HepG2 (cell line): ENCODE measurements around the gene ODAD4. TPM values are rescaled to one million over a fixed set of nuclear protein-coding genes. Genes with fewer than 3 reads are reported as not detected.

Experiments used
- CAMTA2 ChIP-seq: sonication (generic); formaldehyde crosslinking; IDR thresholded peaks from 2 replicates; pipeline ENCODE4 v1.4.0; 2020; ENCODE audit warnings: mild to moderate bottlenecking, missing genetic modification reagents, borderline replicate concordance
- EEA1 ChIP-seq: sonication (generic); formaldehyde crosslinking; IDR thresholded peaks from 2 replicates; pipeline ENCODE4 v1.5.1; 2020; ENCODE audit warnings: mild to moderate bottlenecking, missing genetic modification reagents, borderline replicate concordance
- EED ChIP-seq: sonication (generic); formaldehyde crosslinking; IDR thresholded peaks from 2 replicates; pipeline ENCODE4 v1.5.0; 2020; ENCODE audit warnings: mild to moderate bottlenecking, missing genetic modification reagents
- EZH2 ChIP-seq: conservative IDR thresholded peaks from 2 replicates; pipeline ENCODE4 v1.6.1; 2012; ENCODE audit warnings: mild to moderate bottlenecking, low read depth, low read length, moderate library complexity
- GTF3A ChIP-seq: sonication (generic); formaldehyde crosslinking; conservative IDR thresholded peaks from 2 replicates; pipeline ENCODE4 v1.4.0; 2020; ENCODE audit warnings: mild to moderate bottlenecking, missing genetic modification reagents
- HIVEP1 ChIP-seq: sonication (generic); formaldehyde crosslinking; IDR thresholded peaks from 2 replicates; pipeline ENCODE4 v1.4.0; 2020; ENCODE audit warnings: mild to moderate bottlenecking, missing genetic modification reagents
- HOXA7 ChIP-seq: sonication (generic); formaldehyde crosslinking; IDR thresholded peaks from 2 replicates; pipeline ENCODE4 v1.8.1; 2022; ENCODE audit warnings: mild to moderate bottlenecking, missing genetic modification reagents, moderate library complexity
- JUN ChIP-seq: sonication (generic); formaldehyde crosslinking; IDR thresholded peaks from 2 replicates; pipeline ENCODE4 v1.4.0; 2020; ENCODE audit warnings: mild to moderate bottlenecking, missing genetic modification reagents
- JUNB ChIP-seq: sonication (generic); formaldehyde crosslinking; IDR thresholded peaks from 2 replicates; pipeline ENCODE4 v1.8.0; 2022; ENCODE audit warnings: missing genetic modification reagents, mild to moderate bottlenecking, borderline replicate concordance
- KAT7 ChIP-seq: IDR thresholded peaks from 2 replicates; pipeline ENCODE4 v1.6.1; 2018; ENCODE audit warnings: borderline replicate concordance, missing compliant biosample characterization
- KLF13 ChIP-seq: sonication (generic); formaldehyde crosslinking; IDR thresholded peaks from 2 replicates; pipeline ENCODE4 v1.4.0; 2020; ENCODE audit warnings: mild to moderate bottlenecking, missing genetic modification reagents
- MTF2 ChIP-seq: sonication (generic); formaldehyde crosslinking; IDR thresholded peaks from 2 replicates; pipeline ENCODE4 v1.5.0; 2020; ENCODE audit warnings: missing genetic modification reagents, borderline replicate concordance
- NFKBIZ ChIP-seq: IDR thresholded peaks from 2 replicates; pipeline ENCODE4 v1.6.1; 2018; ENCODE audit warnings: missing genetic modification reagents, missing compliant biosample characterization
- PHF8 ChIP-seq: sonication (generic); formaldehyde crosslinking; IDR thresholded peaks from 2 replicates; pipeline ENCODE4 v1.5.0; 2020; ENCODE audit warnings: missing genetic modification reagents
- TBX3 ChIP-seq: fragments of 450-650 bp; IDR thresholded peaks from 2 replicates; pipeline ENCODE4 v1.6.1; 2017; ENCODE audit warnings: antibody characterized with exemption, mild to moderate bottlenecking, inconsistent platforms, borderline replicate concordance
- ZNF10 ChIP-seq: sonication (generic); formaldehyde crosslinking; IDR thresholded peaks from 2 replicates; pipeline ENCODE4 v1.4.0; 2020; ENCODE audit warnings: mild to moderate bottlenecking, low read depth, missing genetic modification reagents, borderline replicate concordance
- ZNF138 ChIP-seq: sonication (generic); formaldehyde crosslinking; IDR thresholded peaks from 2 replicates; pipeline ENCODE4 v1.5.0; 2020; ENCODE audit warnings: mild to moderate bottlenecking, low read depth, missing genetic modification reagents
- ZNF260 ChIP-seq: sonication (generic); formaldehyde crosslinking; IDR thresholded peaks from 2 replicates; pipeline ENCODE4 v1.4.0; 2020; ENCODE audit warnings: missing genetic modification reagents, low read depth, mild to moderate bottlenecking, borderline replicate concordance
- ZNF451 ChIP-seq: sonication (generic); formaldehyde crosslinking; IDR thresholded peaks from 2 replicates; pipeline ENCODE4 v1.5.0; 2020; ENCODE audit warnings: mild to moderate bottlenecking, missing genetic modification reagents
- ZNF558 ChIP-seq: sonication (generic); formaldehyde crosslinking; IDR thresholded peaks from 2 replicates; pipeline ENCODE4 v1.9.0; 2022; ENCODE audit warnings: mild to moderate bottlenecking, missing genetic modification reagents, borderline replicate concordance
- polyA plus RNA-seq, 8 experiments: library from polyadenylated mRNA; depleted of rRNA in 3 of 8; stranded (reverse) in 7 of 8; unstranded in 1 of 8; fragments of >200 nt; fragmentation: Illumina TruSeq in 4 of 8; extraction: Trizol in 4 of 8; gene quantifications; 2 replicates each; pipeline versions ENCODE4 v1.2.1 to v1.2.3, GENCODE V29; 2011 to 2016; ENCODE audit warnings: low read depth in 4 of 8, missing spikeins in 1 of 8, mixed read lengths in 1 of 8; ENCODE audit not compliant: insufficient read depth in 1 of 8
- total RNA-seq, 5 experiments: library from RNA; depleted of rRNA; stranded (reverse); fragments of >200 nt; fragmentation: Illumina TruSeq; extraction: Trizol; gene quantifications; 2 replicates each; pipeline ENCODE4 v1.2.3, GENCODE V29; 2016; ENCODE audit warnings: low read depth in 1 of 5
- TF ChIP-seq, protein P1 (sequence below): sonication (generic); formaldehyde crosslinking; IDR thresholded peaks from 2 replicates; pipeline ENCODE4 v1.4.0; 2020; ENCODE audit warnings: missing genetic modification reagents
- TF ChIP-seq, protein P2 (sequence below): sonication (generic); formaldehyde crosslinking; IDR thresholded peaks from 2 replicates; pipeline ENCODE4 v1.4.0; 2020; ENCODE audit warnings: mild to moderate bottlenecking, missing genetic modification reagents

The ODAD4 gene
- total and polyA plus RNA-seq, 2 of the 13 experiments (the other 11 are each of a cell fraction or from before 2014, with no cell fraction given) = 0.48 to 0.53 TPM

DNA sequence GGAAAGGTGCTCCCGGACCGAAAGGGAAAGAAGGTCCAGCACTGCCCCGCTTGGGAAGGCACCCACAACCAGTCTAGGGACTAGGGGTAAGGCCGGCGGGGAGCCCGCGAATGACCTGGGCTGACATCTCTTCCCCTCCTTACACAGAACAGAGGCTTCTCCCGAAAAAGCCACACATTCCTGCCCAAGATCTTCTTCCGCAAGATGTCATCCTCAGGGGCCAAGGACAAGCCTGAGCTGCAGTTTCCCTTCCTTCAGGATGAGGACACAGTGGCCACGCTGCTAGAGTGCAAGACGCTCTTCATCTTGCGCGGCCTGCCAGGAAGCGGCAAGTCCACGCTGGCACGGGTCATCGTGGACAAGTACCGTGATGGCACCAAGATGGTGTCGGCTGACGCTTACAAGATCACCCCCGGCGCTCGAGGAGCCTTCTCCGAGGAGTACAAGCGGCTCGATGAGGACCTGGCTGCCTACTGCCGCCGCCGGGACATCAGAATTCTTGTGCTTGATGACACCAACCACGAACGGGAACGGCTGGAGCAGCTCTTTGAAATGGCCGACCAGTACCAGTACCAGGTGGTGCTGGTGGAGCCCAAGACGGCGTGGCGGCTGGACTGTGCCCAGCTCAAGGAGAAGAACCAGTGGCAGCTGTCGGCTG, 37.6 kb downstream of the ODAD4 start (continued):
- TF ChIP-seq GTF3A (CRISPR knock-in tag) (no peak), PHF8 (no peak), ZNF451 (CRISPR knock-in tag) (no peak), NFKBIZ (no peak), HOXA7 (CRISPR knock-in tag) (no peak), ZNF10 (CRISPR knock-in tag) (no peak), CAMTA2 (CRISPR knock-in tag) (no peak), ZNF558 (CRISPR knock-in tag) (no peak), MTF2 (CRISPR knock-in tag) (no peak), ZNF260 (no peak), TBX3 (no peak), JUN (CRISPR knock-in tag) (no peak), EED (CRISPR knock-in tag) (no peak), HIVEP1 (CRISPR knock-in tag) (0 out of 2 replicates have a peak, but pooled peaks have one; percentile 13), JUNB (CRISPR knock-in tag) (no peak), EEA1 (CRISPR knock-in tag) (no peak), KLF13 (CRISPR knock-in tag) (0 out of 2 replicates have a peak, but pooled peaks have one; percentile 32), EZH2 (no peak), KAT7 (CRISPR knock-in tag) (no peak), ZNF138 (CRISPR knock-in tag) (no peak)
- TF ChIP-seq, protein P1, sequence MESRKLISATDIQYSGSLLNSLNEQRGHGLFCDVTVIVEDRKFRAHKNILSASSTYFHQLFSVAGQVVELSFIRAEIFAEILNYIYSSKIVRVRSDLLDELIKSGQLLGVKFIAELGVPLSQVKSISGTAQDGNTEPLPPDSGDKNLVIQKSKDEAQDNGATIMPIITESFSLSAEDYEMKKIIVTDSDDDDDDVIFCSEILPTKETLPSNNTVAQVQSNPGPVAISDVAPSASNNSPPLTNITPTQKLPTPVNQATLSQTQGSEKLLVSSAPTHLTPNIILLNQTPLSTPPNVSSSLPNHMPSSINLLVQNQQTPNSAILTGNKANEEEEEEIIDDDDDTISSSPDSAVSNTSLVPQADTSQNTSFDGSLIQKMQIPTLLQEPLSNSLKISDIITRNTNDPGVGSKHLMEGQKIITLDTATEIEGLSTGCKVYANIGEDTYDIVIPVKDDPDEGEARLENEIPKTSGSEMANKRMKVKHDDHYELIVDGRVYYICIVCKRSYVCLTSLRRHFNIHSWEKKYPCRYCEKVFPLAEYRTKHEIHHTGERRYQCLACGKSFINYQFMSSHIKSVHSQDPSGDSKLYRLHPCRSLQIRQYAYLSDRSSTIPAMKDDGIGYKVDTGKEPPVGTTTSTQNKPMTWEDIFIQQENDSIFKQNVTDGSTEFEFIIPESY = peak; percentile 38; the same call in 1 of the 2 replicates
- TF ChIP-seq, protein P2, sequence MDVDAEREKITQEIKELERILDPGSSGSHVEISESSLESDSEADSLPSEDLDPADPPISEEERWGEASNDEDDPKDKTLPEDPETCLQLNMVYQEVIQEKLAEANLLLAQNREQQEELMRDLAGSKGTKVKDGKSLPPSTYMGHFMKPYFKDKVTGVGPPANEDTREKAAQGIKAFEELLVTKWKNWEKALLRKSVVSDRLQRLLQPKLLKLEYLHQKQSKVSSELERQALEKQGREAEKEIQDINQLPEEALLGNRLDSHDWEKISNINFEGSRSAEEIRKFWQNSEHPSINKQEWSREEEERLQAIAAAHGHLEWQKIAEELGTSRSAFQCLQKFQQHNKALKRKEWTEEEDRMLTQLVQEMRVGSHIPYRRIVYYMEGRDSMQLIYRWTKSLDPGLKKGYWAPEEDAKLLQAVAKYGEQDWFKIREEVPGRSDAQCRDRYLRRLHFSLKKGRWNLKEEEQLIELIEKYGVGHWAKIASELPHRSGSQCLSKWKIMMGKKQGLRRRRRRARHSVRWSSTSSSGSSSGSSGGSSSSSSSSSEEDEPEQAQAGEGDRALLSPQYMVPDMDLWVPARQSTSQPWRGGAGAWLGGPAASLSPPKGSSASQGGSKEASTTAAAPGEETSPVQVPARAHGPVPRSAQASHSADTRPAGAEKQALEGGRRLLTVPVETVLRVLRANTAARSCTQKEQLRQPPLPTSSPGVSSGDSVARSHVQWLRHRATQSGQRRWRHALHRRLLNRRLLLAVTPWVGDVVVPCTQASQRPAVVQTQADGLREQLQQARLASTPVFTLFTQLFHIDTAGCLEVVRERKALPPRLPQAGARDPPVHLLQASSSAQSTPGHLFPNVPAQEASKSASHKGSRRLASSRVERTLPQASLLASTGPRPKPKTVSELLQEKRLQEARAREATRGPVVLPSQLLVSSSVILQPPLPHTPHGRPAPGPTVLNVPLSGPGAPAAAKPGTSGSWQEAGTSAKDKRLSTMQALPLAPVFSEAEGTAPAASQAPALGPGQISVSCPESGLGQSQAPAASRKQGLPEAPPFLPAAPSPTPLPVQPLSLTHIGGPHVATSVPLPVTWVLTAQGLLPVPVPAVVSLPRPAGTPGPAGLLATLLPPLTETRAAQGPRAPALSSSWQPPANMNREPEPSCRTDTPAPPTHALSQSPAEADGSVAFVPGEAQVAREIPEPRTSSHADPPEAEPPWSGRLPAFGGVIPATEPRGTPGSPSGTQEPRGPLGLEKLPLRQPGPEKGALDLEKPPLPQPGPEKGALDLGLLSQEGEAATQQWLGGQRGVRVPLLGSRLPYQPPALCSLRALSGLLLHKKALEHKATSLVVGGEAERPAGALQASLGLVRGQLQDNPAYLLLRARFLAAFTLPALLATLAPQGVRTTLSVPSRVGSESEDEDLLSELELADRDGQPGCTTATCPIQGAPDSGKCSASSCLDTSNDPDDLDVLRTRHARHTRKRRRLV (CRISPR knock-in tag) = 0 out of 2 replicates have a peak, but pooled peaks have one; percentile 39
